CD14-positive monocyte (primary cell): Measurements from ENCODE around the gene RAC2. TPM values are rescaled to one million over a fixed set of nuclear protein-coding genes. Genes with fewer than 3 reads are reported as not detected.

ENCODE experiments used
- DNase-seq, 3 donors: peaks; one replicate each; pipeline ENCODE4 v3.0.0-alpha.2; 2011 to 2022
- H2AFZ ChIP-seq: 2 replicates; pipeline ENCODE4 v1.6.0; 2012; ENCODE audit warnings: mild to moderate bottlenecking, low read depth, low read length, inconsistent platforms; ENCODE audit not compliant: insufficient read depth, poor library complexity, severe bottlenecking
- H3K27ac ChIP-seq, 2 donors: 1 replicate in 1 of 2; 2 replicates in 1 of 2; pipeline ENCODE4 v1.5.1; 2012 to 2013; ENCODE audit warnings: low read length in 2 of 2, control low read depth in 1 of 2, inconsistent platforms in 1 of 2, low read depth in 1 of 2, mild to moderate bottlenecking in 1 of 2
- H3K27me3 ChIP-seq, 2 donors: one replicate each; pipeline versions ENCODE4 v1.6.0 to v1.6.1; 2011 to 2013; ENCODE audit warnings: low read length in 2 of 2; ENCODE audit not compliant: control insufficient read depth in 2 of 2, insufficient read depth in 2 of 2
- H3K36me3 ChIP-seq, 2 donors: replicated peaks in 1 of 2; 1 replicate in 1 of 2; 2 replicates in 1 of 2; pipeline versions ENCODE4 v1.5.1 to v1.6.1; 2012 to 2013; ENCODE audit warnings: low read length in 2 of 2, control low read depth in 1 of 2, inconsistent platforms in 1 of 2, mild to moderate bottlenecking in 1 of 2; ENCODE audit not compliant: insufficient read depth in 2 of 2, control insufficient read depth in 1 of 2
- H3K4me1 ChIP-seq, 2 donors: 1 replicate in 1 of 2; 2 replicates in 1 of 2; pipeline versions ENCODE4 v1.5.1 to v1.6.1; 2012 to 2013; ENCODE audit warnings: low read length in 2 of 2, control low read depth in 1 of 2, inconsistent platforms in 1 of 2, mild to moderate bottlenecking in 1 of 2, moderate library complexity in 1 of 2; ENCODE audit not compliant: insufficient read depth in 2 of 2, control insufficient read depth in 1 of 2
- H3K4me2 ChIP-seq: replicated peaks from 2 replicates; pipeline ENCODE3; 2012; ENCODE audit warnings: low read length, moderate library complexity, mild to moderate bottlenecking; ENCODE audit not compliant: poor library complexity, severe bottlenecking; ENCODE audit errors: extremely low read depth
- H3K4me3 ChIP-seq, 3 experiments: fragments of 200-600 bp in 1 of 3; sonication (generic) in 1 of 3; replicated peaks in 1 of 3; 1 replicate in 2 of 3; 2 replicates in 1 of 3; pipeline ENCODE4 v1.5.1; 2011 to 2013; ENCODE audit warnings: low read length in 3 of 3, mild to moderate bottlenecking in 3 of 3, control low read depth in 2 of 3, low read depth in 2 of 3, inconsistent platforms in 1 of 3, moderate library complexity in 1 of 3
- H3K79me2 ChIP-seq: 2 replicates; pipeline ENCODE4 v1.6.0; 2012; ENCODE audit warnings: mild to moderate bottlenecking, control low read depth, inconsistent platforms, low read length, moderate library complexity; ENCODE audit not compliant: insufficient read depth
- H3K9ac ChIP-seq: 2 replicates; pipeline ENCODE4 v1.6.0; 2017; ENCODE audit warnings: low read length, mild to moderate bottlenecking; ENCODE audit not compliant: insufficient read depth, poor library complexity, severe bottlenecking
- H3K9me3 ChIP-seq, 2 donors: replicated peaks in 1 of 2; 1 replicate in 1 of 2; 2 replicates in 1 of 2; pipeline versions ENCODE4 v1.5.1 to v1.6.1; 2012 to 2013; ENCODE audit warnings: low read length in 2 of 2, control low read depth in 1 of 2; ENCODE audit not compliant: control insufficient read depth in 1 of 2, insufficient read depth in 1 of 2
- H4K20me1 ChIP-seq: 2 replicates; pipeline ENCODE4 v1.6.0; 2012; ENCODE audit warnings: mild to moderate bottlenecking, low read length, control low read depth, moderate library complexity; ENCODE audit not compliant: insufficient read depth
- H3K27ac Mint-ChIP-seq, 7 donors: one replicate each; pipeline ENCODE4 v1.8.0; 2020; ENCODE audit warnings: mild to moderate bottlenecking in 7 of 7, mixed read lengths in 7 of 7, moderate library complexity in 6 of 7, inconsistent platforms in 2 of 7
- H3K27me3 Mint-ChIP-seq, 3 donors: one replicate each; pipeline ENCODE4 v1.8.0; 2021 to 2022; ENCODE audit warnings: low read depth in 3 of 3, mild to moderate bottlenecking in 3 of 3, mixed read lengths in 3 of 3, moderate library complexity in 3 of 3, inconsistent platforms in 1 of 3
- H3K36me3 Mint-ChIP-seq, 2 donors: one replicate each; pipeline ENCODE4 v1.8.0; 2020; ENCODE audit warnings: mixed read lengths in 2 of 2, inconsistent platforms in 1 of 2, mild to moderate bottlenecking in 1 of 2
- H3K4me1 Mint-ChIP-seq: one replicate; pipeline ENCODE4 v1.8.0; 2020; ENCODE audit warnings: mild to moderate bottlenecking, mixed read lengths
- H3K4me3 Mint-ChIP-seq, 2 donors: one replicate each; pipeline ENCODE4 v1.8.0; 2020; ENCODE audit warnings: mild to moderate bottlenecking in 2 of 2, mixed read lengths in 2 of 2, moderate library complexity in 1 of 2
- H3K9me3 Mint-ChIP-seq, 7 donors: one replicate each; pipeline ENCODE4 v1.8.0; 2020 to 2022; ENCODE audit warnings: mixed read lengths in 7 of 7, mild to moderate bottlenecking in 6 of 7, moderate library complexity in 6 of 7, inconsistent platforms in 2 of 7
- CTCF ChIP-seq: fragments of 200-600 bp; IDR thresholded peaks from one replicate; pipeline ENCODE4 v1.8.0; 2022; ENCODE audit warnings: antibody characterized with exemption, mild to moderate bottlenecking
- WGBS: methylation state at CpG from one replicate; pipeline ENCODE4 v1.1.5; 2013; ENCODE audit warnings: missing lambda C conversion rate; ENCODE audit not compliant: insufficient coverage; 5-methylcytosine and 5-hydroxymethylcytosine counted together
- intact Hi-C, 2 donors: fragments of 100-400 bp; cut with micrococcal nuclease; formaldehyde crosslinking; loops; one replicate each; pipeline versions ENCODE4 v1.15.0 to v1.15.1; 2023
- polyA plus RNA-seq, 3 donors: library from polyadenylated mRNA; depleted of rRNA in 1 of 3; unstranded in 2 of 3; stranded (reverse) in 1 of 3; fragments of 300-500 nt in 2 of 3; fragments of >200 nt in 1 of 3; fragmentation: Illumina TruSeq in 2 of 3; gene quantifications; 1 replicate in 2 of 3; 2 replicates in 1 of 3; pipeline ENCODE4 v1.2.3, GENCODE V29; 2012 to 2021

RAC2 gene
- polyA plus RNA-seq, 3 donors: 360 to 529 (median 526) TPM

DNA sequence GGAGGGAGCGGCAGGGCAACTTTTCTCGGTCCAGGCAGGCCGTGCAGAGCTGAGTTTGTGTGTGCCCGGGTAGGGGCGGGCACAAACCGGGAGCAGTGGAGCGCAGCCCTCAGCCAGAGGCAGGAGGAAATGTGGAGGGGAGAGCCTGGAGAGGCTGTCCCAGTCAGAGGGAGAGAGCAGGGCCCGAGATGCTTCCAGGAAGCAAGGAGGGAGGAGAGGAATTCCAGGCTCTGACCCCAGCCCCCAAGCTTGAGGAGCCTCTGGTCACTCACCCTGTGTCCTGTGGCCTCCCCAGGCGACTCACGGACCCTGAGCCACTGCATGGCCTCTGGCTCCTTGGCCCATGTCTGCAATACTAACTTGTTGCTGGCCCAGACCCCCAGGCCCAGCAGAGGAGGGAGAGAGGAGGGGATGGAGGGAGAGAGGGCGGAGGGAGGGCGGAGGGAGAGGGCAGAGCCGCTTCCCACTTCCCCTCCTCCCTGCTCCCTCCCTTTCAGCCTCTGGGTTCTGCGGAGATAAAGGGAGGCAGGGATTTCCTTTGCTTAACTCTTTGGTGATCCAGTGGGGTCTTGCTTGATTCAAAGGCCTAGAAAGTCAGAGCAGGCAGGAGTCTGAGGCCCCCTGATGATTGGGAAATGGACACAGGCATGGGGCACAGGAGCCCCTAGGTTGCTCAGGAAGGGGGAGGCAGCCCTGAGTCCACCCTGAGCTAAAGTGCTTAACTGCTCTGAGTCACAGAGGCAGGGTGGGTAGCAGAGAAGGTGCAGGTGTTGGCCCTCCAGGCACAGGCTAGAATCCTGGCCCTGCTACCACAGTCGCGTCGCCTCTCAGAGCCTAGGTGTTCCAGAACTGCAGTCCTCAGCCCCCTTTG is 55.9 kb downstream of the RAC2 start, which contains the start of gene C1QTNF6:
Gene C1QTNF6, minus strand, starts transcription at position 357 of the 871 bp plus-strand sequence. Its CDS starts 34 bp downstream, at position 323.
- no peaks in the 10 kb centered on the region for H3K9me3 ChIP-seq
- H3K27me3 ChIP-seq: peaks cover 0 to 3% of the 10 kb centered on the region in 2 donors
- peak within 1 kb of the TSS in 1 of 7 donors; percentile 9 for H3K27ac Mint-ChIP-seq
- DNase-seq: no peak
- no peak within 1 kb of the TSS for H3K4me2 ChIP-seq
- peaks cover 16% of the 10 kb centered on the region for H3K4me1 Mint-ChIP-seq
- WGBS: 41% methylated on average over 9 of the region's 17 CpGs
- no peak within 1 kb of the TSS for H3K4me3 Mint-ChIP-seq
- peaks cover 9 to 17% (median 14%) of the 10 kb centered on the region in 3 donors for H3K27me3 Mint-ChIP-seq
- no peaks in the 10 kb centered on the region for H3K79me2 ChIP-seq
- peaks cover 0 to 3% (median 0%) of the 10 kb centered on the region in 7 donors for H3K9me3 Mint-ChIP-seq
- peaks cover 5 to 9% of the 10 kb centered on the region in 2 donors for H3K4me1 ChIP-seq
- H3K9ac ChIP-seq: no peak within 1 kb of the TSS
- TF ChIP-seq CTCF: no peak
- H2AFZ ChIP-seq: no peak within 1 kb of the TSS
- no peaks in the 10 kb centered on the region for H3K36me3 Mint-ChIP-seq
- no peaks in the 10 kb centered on the region for H3K36me3 ChIP-seq
- no peaks in the 10 kb centered on the region for H4K20me1 ChIP-seq
- intact Hi-C loops: no loop called here
- no peak within 1 kb of the TSS for H3K27ac ChIP-seq
- H3K4me3 ChIP-seq: no peak within 1 kb of the TSS

DNA sequence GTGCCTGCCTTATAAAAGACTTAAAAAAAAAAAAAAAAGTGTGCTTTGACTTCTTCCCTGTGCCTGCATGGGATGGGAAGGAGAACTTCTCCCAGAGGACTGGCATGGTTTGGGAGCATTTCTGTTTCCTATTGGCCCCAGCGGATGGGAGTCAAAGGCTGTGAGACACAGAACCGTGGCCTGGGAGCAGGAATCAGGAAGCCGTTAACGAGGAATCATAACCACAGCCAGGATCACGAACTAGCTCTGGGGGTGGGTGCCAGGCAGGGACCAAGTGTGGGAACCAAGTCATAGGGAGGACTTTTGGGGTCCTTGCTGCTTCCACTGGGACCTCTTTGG is 56.5 kb downstream of the RAC2 start:
- Histone ChIP-seq H3K79me2 (no peaks in the 10 kb centered on the region), H3K9me3 (no peaks in the 10 kb centered on the region), H3K27ac (no peak overlapping the region), H3K9ac (no peak overlapping the region), H3K4me1 (peaks cover 5 to 9% of the 10 kb centered on the region in 2 donors), H4K20me1 (no peaks in the 10 kb centered on the region), H2AFZ (no peak overlapping the region), H3K27me3 (peaks cover 0 to 3% of the 10 kb centered on the region in 2 donors), H3K4me2 (no peak overlapping the region), H3K36me3 (no peaks in the 10 kb centered on the region), H3K4me3 (no peak overlapping the region)
- intact Hi-C loops: no loop called here
- Mint-ChIP-seq H3K27ac (no peak overlapping the region), H3K9me3 (peaks cover 0 to 3% (median 0%) of the 10 kb centered on the region in 7 donors), H3K4me3 (no peak overlapping the region), H3K27me3 (peaks cover 9 to 17% (median 14%) of the 10 kb centered on the region in 3 donors), H3K4me1 (peaks cover 16% of the 10 kb centered on the region), H3K36me3 (no peaks in the 10 kb centered on the region)
- no peak for DNase-seq
- TF ChIP-seq CTCF: no peak
- 24% methylated on average over 5 of the region's 5 CpGs for WGBS
